ENCODE data around the gene EIF3D.

Gene EIF3D

GRCh38 chr22:36463783-36464184, 65.2 kb downstream of the EIF3D start:
- TF ChIP-seq, protein P1, sequence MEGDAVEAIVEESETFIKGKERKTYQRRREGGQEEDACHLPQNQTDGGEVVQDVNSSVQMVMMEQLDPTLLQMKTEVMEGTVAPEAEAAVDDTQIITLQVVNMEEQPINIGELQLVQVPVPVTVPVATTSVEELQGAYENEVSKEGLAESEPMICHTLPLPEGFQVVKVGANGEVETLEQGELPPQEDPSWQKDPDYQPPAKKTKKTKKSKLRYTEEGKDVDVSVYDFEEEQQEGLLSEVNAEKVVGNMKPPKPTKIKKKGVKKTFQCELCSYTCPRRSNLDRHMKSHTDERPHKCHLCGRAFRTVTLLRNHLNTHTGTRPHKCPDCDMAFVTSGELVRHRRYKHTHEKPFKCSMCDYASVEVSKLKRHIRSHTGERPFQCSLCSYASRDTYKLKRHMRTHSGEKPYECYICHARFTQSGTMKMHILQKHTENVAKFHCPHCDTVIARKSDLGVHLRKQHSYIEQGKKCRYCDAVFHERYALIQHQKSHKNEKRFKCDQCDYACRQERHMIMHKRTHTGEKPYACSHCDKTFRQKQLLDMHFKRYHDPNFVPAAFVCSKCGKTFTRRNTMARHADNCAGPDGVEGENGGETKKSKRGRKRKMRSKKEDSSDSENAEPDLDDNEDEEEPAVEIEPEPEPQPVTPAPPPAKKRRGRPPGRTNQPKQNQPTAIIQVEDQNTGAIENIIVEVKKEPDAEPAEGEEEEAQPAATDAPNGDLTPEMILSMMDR (IDR thresholded peaks at IDR 0.05; ENCODE audit: poor library complexity, severe bottlenecking): no peak
- H3K4me1 ChIP-seq (ENCODE audit: insufficient read depth, poor library complexity, severe bottlenecking): peaks cover 56% of the 10 kb centered on the region
- H3K27ac ChIP-seq (ENCODE audit: poor library complexity, severe bottlenecking): peak overlapping the region; percentile 91
- no peaks in the 10 kb centered on the region for H3K9me3 ChIP-seq (ENCODE audit: severe bottlenecking)
- no peaks in the 10 kb centered on the region for H3K27me3 ChIP-seq (ENCODE audit: insufficient read depth, poor library complexity, severe bottlenecking)
- ATAC-seq (ENCODE audit: low read depth) (no peak), DNase-seq (ENCODE audit: low spot score) (no peak)
- H3K4me3 ChIP-seq (ENCODE audit: severe bottlenecking): no peak overlapping the region
- H3K36me3 ChIP-seq (ENCODE audit: low read depth): peaks cover 3% of the 10 kb centered on the region

- Histone ChIP-seq H3K27me3 (ENCODE audit: insufficient read depth, poor library complexity, severe bottlenecking) (no peaks in the 10 kb centered on the region), H3K36me3 (ENCODE audit: low read depth) (no peaks in the 10 kb centered on the region; the same call in 1 of the 2 replicates), H3K4me1 (ENCODE audit: insufficient read depth, poor library complexity, severe bottlenecking) (peaks cover 38% of the 10 kb centered on the region), H3K9me3 (ENCODE audit: severe bottlenecking) (no peaks in the 10 kb centered on the region), H3K4me3 (ENCODE audit: severe bottlenecking) (no peak overlapping the region), H3K27ac (ENCODE audit: poor library complexity, severe bottlenecking) (peak overlapping the region; percentile 49)
- TF ChIP-seq, protein P1 (IDR thresholded peaks at IDR 0.05; ENCODE audit: poor library complexity, severe bottlenecking): no peak
- ATAC-seq (ENCODE audit: low read depth): peak; percentile 80
- DNase-seq (ENCODE audit: low spot score): peak; percentile 85
These were observed 67.0 kb downstream of the EIF3D start for GRCh38 chr22:36461665-36462649.

Measured in RWPE2 (cell line).